GM12891 (cell line): ENCODE results near the gene ANKRD55.

Experiments used
- PAX5 ChIP-seq: IDR thresholded peaks from 2 replicates; pipeline ENCODE4 v1.6.1; 2011; ENCODE audit warnings: low read length, moderate library complexity, mild to moderate bottlenecking; ENCODE audit not compliant: insufficient read depth, severe bottlenecking
- POLR2A ChIP-seq: IDR thresholded peaks from 2 replicates; pipeline ENCODE4 v1.6.1; 2011; ENCODE audit warnings: low read depth, low read length, control low read depth
- POLR2AphosphoS5 ChIP-seq: IDR thresholded peaks from 2 replicates; pipeline ENCODE4 v1.6.1; 2011; ENCODE audit warnings: low read depth, low read length, control low read depth
- POU2F2 ChIP-seq: IDR thresholded peaks from 2 replicates; pipeline ENCODE4 v1.6.1; 2011; ENCODE audit warnings: low read depth, mild to moderate bottlenecking, control low read depth, low read length, moderate library complexity
- SPI1 ChIP-seq: IDR thresholded peaks from 2 replicates; pipeline ENCODE4 v1.6.1; 2011; ENCODE audit warnings: low read depth, low read length, control low read depth
- TAF1 ChIP-seq: IDR thresholded peaks from 2 replicates; pipeline ENCODE4 v1.6.1; 2011; ENCODE audit warnings: low read depth, low read length, control low read depth

DNA sequence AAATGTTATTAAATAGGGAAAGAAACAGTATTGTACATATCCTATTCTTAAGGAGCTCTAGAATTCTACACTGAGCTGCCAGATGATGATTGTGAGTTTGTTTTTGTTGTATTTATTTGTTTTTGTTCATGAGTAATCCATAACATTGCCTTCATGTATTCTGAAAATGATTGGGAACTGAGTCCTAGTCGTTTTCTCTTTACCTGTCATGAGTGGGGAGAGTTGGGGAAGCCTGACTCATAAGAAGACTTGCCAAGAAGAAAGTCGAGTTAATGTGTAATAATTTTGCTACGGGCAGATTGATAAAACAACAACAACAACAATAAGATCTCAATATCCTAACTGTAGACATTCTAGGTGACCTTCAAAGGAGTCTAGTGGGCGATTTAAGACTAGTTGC, 103.8 kb downstream of the ANKRD55 start:
- TF ChIP-seq SPI1: no peak
- TF ChIP-seq POLR2A: no peak
- no peak for TF ChIP-seq POLR2AphosphoS5
- TF ChIP-seq TAF1: no peak
- no peak for TF ChIP-seq POU2F2
- TF ChIP-seq PAX5: no peak
